ENCODE results near the gene TIGD7. TPM values are rescaled to one million over a fixed set of nuclear protein-coding genes. Genes with fewer than 3 reads are reported as not detected.

TIGD7 gene
- polyA plus RNA-seq, 3 donors: 0.32 to 1.4 (median 0.64) TPM

DNA sequence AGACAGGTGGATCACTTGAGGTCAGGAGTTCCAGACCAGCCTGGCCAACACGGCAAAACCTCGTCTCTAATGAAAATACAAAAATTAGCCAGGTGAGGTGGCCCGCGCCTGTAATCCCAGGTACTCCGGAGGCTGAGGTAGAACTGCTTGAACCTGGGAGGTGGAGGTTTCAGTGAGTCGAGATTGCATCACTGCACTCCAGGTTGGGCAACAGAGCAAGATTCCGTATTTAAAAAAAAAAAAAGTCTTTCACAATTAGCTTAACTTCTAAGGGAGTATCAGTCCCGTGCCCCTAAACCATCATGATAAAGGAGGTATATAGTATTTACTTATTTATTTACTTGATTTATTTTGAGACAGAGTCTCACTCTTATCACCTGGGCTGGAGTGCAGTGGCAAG lies 45.4 kb downstream of the TIGD7 start:
- intact Hi-C loops (cut with micrococcal nuclease): loop anchor here (2.0 to 5.0 kb wide), 2 partner anchors 25 to 197 kb away; partner anchors contain the start of gene ZNF200 (in 1 of the 2)
- Histone ChIP-seq H3K36me3 (replicated peaks in 1 of 2; ENCODE audit: control insufficient read depth in 1 of 2, insufficient read depth in 2 of 2, low read length in 2 of 2) (peaks cover 0 to 3% of the 10 kb centered on the region in 2 donors), H4K20me1 (ENCODE audit: insufficient read depth, low read length) (peaks cover 17% of the 10 kb centered on the region), H3K9me3 (replicated peaks in 1 of 2; ENCODE audit: control insufficient read depth in 1 of 2, insufficient read depth in 1 of 2, low read length in 2 of 2) (peaks cover 0 to 4% of the 10 kb centered on the region in 2 donors), H3K27ac (ENCODE audit: low read depth in 1 of 2, low read length in 2 of 2) (peak overlapping the region; percentile 90 to 98), H3K4me1 (ENCODE audit: control insufficient read depth in 1 of 2, insufficient read depth in 2 of 2, low read length in 2 of 2) (peaks cover 77 to 88% of the 10 kb centered on the region in 2 donors), H3K9ac (ENCODE audit: insufficient read depth, low read length, poor library complexity, severe bottlenecking) (peak overlapping the region; percentile 52), H3K27me3 (ENCODE audit: control insufficient read depth in 2 of 2, insufficient read depth in 2 of 2, low read length in 2 of 2) (no peaks in the 10 kb centered on the region), H3K79me2 (ENCODE audit: insufficient read depth, low read length) (peaks cover 40% of the 10 kb centered on the region), H2AFZ (ENCODE audit: insufficient read depth, low read depth, low read length, poor library complexity, severe bottlenecking) (no peak overlapping the region), H3K4me3 (replicated peaks in 1 of 3; ENCODE audit: low read depth in 2 of 3, low read length in 3 of 3) (peak overlapping the region in 1 of 3 experiments; percentile 98), H3K4me2 (replicated peaks; ENCODE audit: extremely low read depth, low read length, poor library complexity, severe bottlenecking) (peak overlapping the region; percentile 88)
- peaks cover 0 to 3% (median 0%) of the 10 kb centered on the region in 3 donors for H3K27me3 Mint-ChIP-seq (ENCODE audit: low read depth in 3 of 3)
- 83% methylated on average over 2 of the region's 8 CpGs for WGBS (ENCODE audit: insufficient coverage)
- H3K9me3 Mint-ChIP-seq: peaks cover 2 to 14% (median 4%) of the 10 kb centered on the region in 7 donors
- H3K4me1 Mint-ChIP-seq: peaks cover 92% of the 10 kb centered on the region
- DNase-seq: peak; percentile 59 to 77 (median 73)
- peak overlapping the region; percentile 39 to 79 for H3K4me3 Mint-ChIP-seq
- H3K27ac Mint-ChIP-seq: peak overlapping the region; percentile 95 to 99 (median 98)
- TF ChIP-seq, protein P1, sequence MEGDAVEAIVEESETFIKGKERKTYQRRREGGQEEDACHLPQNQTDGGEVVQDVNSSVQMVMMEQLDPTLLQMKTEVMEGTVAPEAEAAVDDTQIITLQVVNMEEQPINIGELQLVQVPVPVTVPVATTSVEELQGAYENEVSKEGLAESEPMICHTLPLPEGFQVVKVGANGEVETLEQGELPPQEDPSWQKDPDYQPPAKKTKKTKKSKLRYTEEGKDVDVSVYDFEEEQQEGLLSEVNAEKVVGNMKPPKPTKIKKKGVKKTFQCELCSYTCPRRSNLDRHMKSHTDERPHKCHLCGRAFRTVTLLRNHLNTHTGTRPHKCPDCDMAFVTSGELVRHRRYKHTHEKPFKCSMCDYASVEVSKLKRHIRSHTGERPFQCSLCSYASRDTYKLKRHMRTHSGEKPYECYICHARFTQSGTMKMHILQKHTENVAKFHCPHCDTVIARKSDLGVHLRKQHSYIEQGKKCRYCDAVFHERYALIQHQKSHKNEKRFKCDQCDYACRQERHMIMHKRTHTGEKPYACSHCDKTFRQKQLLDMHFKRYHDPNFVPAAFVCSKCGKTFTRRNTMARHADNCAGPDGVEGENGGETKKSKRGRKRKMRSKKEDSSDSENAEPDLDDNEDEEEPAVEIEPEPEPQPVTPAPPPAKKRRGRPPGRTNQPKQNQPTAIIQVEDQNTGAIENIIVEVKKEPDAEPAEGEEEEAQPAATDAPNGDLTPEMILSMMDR (IDR thresholded peaks at IDR 0.05): no peak
- H3K36me3 Mint-ChIP-seq: peaks cover 1 to 16% of the 10 kb centered on the region in 2 donors

DNA sequence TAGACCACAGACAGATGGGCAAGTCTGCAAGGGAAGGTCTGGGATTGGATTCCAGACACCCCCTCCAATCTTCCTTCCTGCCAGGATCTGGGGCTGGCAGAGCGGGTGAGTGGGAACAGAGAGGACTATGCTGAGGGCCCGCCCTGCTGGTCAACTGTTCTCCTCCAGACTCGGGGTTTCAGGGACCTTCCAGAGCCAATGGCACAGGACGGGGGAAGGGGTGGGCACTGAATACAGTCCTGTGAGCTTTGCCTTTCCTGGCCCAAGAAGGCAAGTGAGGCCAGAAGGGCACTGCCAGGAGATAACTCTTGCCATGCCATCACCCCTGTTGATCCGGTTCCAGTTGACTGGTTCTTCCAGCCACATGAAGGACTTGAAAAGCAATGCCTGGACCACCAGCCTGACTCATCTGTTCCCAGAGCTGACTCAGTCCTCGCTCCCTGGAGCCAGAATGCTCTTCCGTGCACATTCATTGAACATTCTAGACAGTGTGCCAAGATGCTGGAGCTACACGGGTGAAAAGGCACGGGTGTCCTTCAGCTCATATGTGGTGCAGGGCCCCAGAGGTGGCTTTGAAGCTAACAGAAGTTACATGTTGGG lies 48.3 kb downstream of the TIGD7 start:
- Mint-ChIP-seq H3K4me3 (peak overlapping the region; percentile 97 to 99), H3K27ac (peak overlapping the region; percentile 93 to 99 (median 98)), H3K4me1 (peaks cover 95% of the 10 kb centered on the region), H3K27me3 (ENCODE audit: low read depth in 3 of 3) (peaks cover 0 to 2% (median 0%) of the 10 kb centered on the region in 3 donors), H3K36me3 (peaks cover 22 to 34% of the 10 kb centered on the region in 2 donors), H3K9me3 (peaks cover 0 to 2% (median 0%) of the 10 kb centered on the region in 7 donors)
- H4K20me1 ChIP-seq (ENCODE audit: insufficient read depth, low read length): peaks cover 45% of the 10 kb centered on the region
- H3K9ac ChIP-seq (ENCODE audit: insufficient read depth, low read length, poor library complexity, severe bottlenecking): peak overlapping the region; percentile 80
- peaks cover 26 to 31% of the 10 kb centered on the region in 2 donors for H3K36me3 ChIP-seq (replicated peaks in 1 of 2; ENCODE audit: control insufficient read depth in 1 of 2, insufficient read depth in 2 of 2, low read length in 2 of 2)
- H3K4me1 ChIP-seq (ENCODE audit: control insufficient read depth in 1 of 2, insufficient read depth in 2 of 2, low read length in 2 of 2): peaks cover 86 to 96% of the 10 kb centered on the region in 2 donors
- H3K9me3 ChIP-seq (replicated peaks in 1 of 2; ENCODE audit: control insufficient read depth in 1 of 2, insufficient read depth in 1 of 2, low read length in 2 of 2): no peaks in the 10 kb centered on the region
- H3K27me3 ChIP-seq (ENCODE audit: control insufficient read depth in 2 of 2, insufficient read depth in 2 of 2, low read length in 2 of 2): no peaks in the 10 kb centered on the region
- intact Hi-C loops (cut with micrococcal nuclease): loop anchor here in 1 of 2 donors (2.0 kb wide), 1 partner anchor 26 kb away; the partner anchor contains the start of gene ZNF263
- peak overlapping the region; percentile 90 to 98 for H3K27ac ChIP-seq (ENCODE audit: low read depth in 1 of 2, low read length in 2 of 2)
- WGBS (ENCODE audit: insufficient coverage): 58% methylated on average over 3 of the region's 9 CpGs
- peaks cover 58% of the 10 kb centered on the region for H3K79me2 ChIP-seq (ENCODE audit: insufficient read depth, low read length)
- peak overlapping the region; percentile 88 for H3K4me2 ChIP-seq (replicated peaks; ENCODE audit: extremely low read depth, low read length, poor library complexity, severe bottlenecking)
- peak overlapping the region; percentile 85 to 98 (median 92) for H3K4me3 ChIP-seq (replicated peaks in 1 of 3; ENCODE audit: low read depth in 2 of 3, low read length in 3 of 3)
- no peak overlapping the region for H2AFZ ChIP-seq (ENCODE audit: insufficient read depth, low read depth, low read length, poor library complexity, severe bottlenecking)
- peak in 2 of 3 donors; percentile 52 to 68 for DNase-seq
- TF ChIP-seq, protein P1 (IDR thresholded peaks at IDR 0.05): no peak
